ENCODE data around the gene BNC2.

DNA sequence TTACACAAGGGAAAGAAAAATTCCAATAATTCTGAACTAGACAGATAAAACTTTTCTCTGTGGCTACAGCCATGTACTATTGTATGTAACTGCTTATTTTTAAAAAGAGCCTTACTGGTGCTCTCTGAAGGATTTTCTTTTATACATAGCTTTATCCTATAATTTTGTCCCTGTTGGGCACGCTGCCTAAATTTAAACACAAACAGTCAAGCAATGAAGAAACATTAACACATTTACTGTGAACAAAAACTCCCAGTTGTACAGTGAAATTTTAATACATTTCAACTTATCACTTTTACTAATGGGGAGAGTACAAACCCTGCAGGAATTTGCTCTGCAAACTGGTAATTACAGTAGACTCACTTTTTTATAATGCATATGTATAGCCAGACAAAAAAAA, 273.3 kb downstream of the BNC2 start:
- TF ChIP-seq, protein P1, sequence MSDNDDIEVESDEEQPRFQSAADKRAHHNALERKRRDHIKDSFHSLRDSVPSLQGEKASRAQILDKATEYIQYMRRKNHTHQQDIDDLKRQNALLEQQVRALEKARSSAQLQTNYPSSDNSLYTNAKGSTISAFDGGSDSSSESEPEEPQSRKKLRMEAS (IDR thresholded peaks at IDR 0.05), result no peak
- TF ChIP-seq NFIC (IDR thresholded peaks at IDR 0.05), result no peak
- no peak for TF ChIP-seq ZBTB7A (IDR thresholded peaks at IDR 0.05; ENCODE audit: low read depth)
- TF ChIP-seq FOXM1 (IDR thresholded peaks at IDR 0.05; ENCODE audit: borderline replicate concordance, low read depth), result no peak
- no peak for TF ChIP-seq CEBPB (IDR thresholded peaks at IDR 0.05)

Data from Ishikawa (cell line).